ENCODE data around the gene GAREM1.

GRCh38 chr18:32372047-32372380, 98.7 kb downstream of the GAREM1 start:
- TF ChIP-seq CTCF (IDR thresholded peaks at IDR 0.05; ENCODE audit: low read depth, low read length) (no peak), EZH2phosphoT487 (IDR thresholded peaks at IDR 0.05; ENCODE audit: low read depth) (no peak)
